HEK293 (cell line): ENCODE data around the gene PAIP1.

Experiments
- WT1 ChIP-seq: fragments of 450-650 bp; formaldehyde crosslinking; IDR thresholded peaks from 2 replicates; pipeline ENCODE4 v1.5.1; 2016; ENCODE audit warnings: missing biosample characterization, missing genetic modification characterization
- ZNF660 ChIP-seq: fragments of 450-650 bp; IDR thresholded peaks from 2 replicates; pipeline ENCODE4 v1.5.1; 2018; ENCODE audit warnings: missing biosample characterization, mild to moderate bottlenecking, missing genetic modification characterization
- ZNF785 ChIP-seq: fragments of 450-650 bp; formaldehyde crosslinking; IDR thresholded peaks from 2 replicates; pipeline ENCODE4 v1.5.1; 2016; ENCODE audit warnings: missing biosample characterization, missing genetic modification characterization

GRCh38 chr5:43606351-43606750, 49.5 kb upstream of the PAIP1 start:
- TF ChIP-seq ZNF785 (tag by site-specific recombination): no peak
- no peak for TF ChIP-seq WT1
- TF ChIP-seq ZNF660 (tag by site-specific recombination): no peak
